GM12878 (cell line): ENCODE data around the gene GNA14. TPM values are rescaled to one million over a fixed set of nuclear protein-coding genes. Genes with fewer than 3 reads are reported as not detected.

Source experiments
- ATAC-seq: fragments of 200-7000 bp; cut with Tn5 transposase; 3 replicates; pipeline ENCODE4 v1.9.1; 2020; ENCODE audit warnings: mild to moderate bottlenecking, moderate library complexity
- BruUV-seq: library from RNA; stranded (reverse); fragments of 400-500 nt; replicated peaks from 2 replicates; lab custom pipeline; 2021; lab: Mats Ljungman, UMichigan
- CTCF ChIA-PET: fragments of 300-600 bp; sonication (Branson Sonifier 250); formaldehyde crosslinking; extraction: SDS; loops from one replicate; lab custom pipeline; 2021; ENCODE audit warnings: inconsistent platforms; lab: Yijun Ruan, JAX
- POLR2A ChIA-PET: fragments of 350-600 bp; formaldehyde crosslinking; extraction: SDS; loops from one replicate; lab custom pipeline; 2021; ENCODE audit warnings: inconsistent platforms; lab: Charles Lee
- RAD21 ChIA-PET: fragments of 300-600 bp; sonication (Branson Sonifier 250); formaldehyde crosslinking; loops from one replicate; lab custom pipeline; 2023; ENCODE audit warnings: antibody characterized with exemption; ENCODE audit not compliant: unreplicated experiment; lab: Charles Lee
- SMC1A ChIA-PET: fragments of 300-600 bp; sonication (Branson Sonifier 250); formaldehyde crosslinking; loops from one replicate; lab custom pipeline; 2023; ENCODE audit not compliant: unreplicated experiment, uncharacterized antibody; lab: Charles Lee
- DNase-seq: peaks from one replicate; pipeline ENCODE4 v3.0.0-alpha.2; 2011; ENCODE audit warnings: low read depth, low spot score
- FAIRE-seq: peaks from 3 replicates; lab custom pipeline; 2011; peaks lifted over from hg19 to GRCh38; lab: Jason Lieb, UNC
- H2AFZ ChIP-seq: 2 replicates; pipeline ENCODE4 v1.6.0; 2011; ENCODE audit warnings: low read depth, low read length, control low read depth; ENCODE audit not compliant: control insufficient read depth
- H3K27ac ChIP-seq: 2 replicates; pipeline ENCODE4 v1.5.1; 2011; ENCODE audit warnings: control low read depth; ENCODE audit not compliant: control insufficient read depth, insufficient read depth
- H3K27me3 ChIP-seq, 2 experiments: replicated peaks in 1 of 2; 2 replicates each; pipeline versions ENCODE4 v1.6.0 to v1.6.1; 2011; ENCODE audit warnings: low read length in 1 of 2; ENCODE audit not compliant: control insufficient read depth in 2 of 2, insufficient read depth in 2 of 2
- H3K36me3 ChIP-seq, 2 experiments: 2 replicates each; pipeline ENCODE4 v1.5.1; 2011; ENCODE audit warnings: low read length in 1 of 2; ENCODE audit not compliant: control insufficient read depth in 2 of 2, insufficient read depth in 2 of 2
- H3K4me1 ChIP-seq: 2 replicates; pipeline ENCODE4 v1.6.1; 2011; ENCODE audit warnings: mild to moderate bottlenecking, low read length, moderate library complexity, mixed read lengths; ENCODE audit not compliant: control insufficient read depth, insufficient read depth
- H3K4me2 ChIP-seq: 2 replicates; pipeline ENCODE4 v1.6.0; 2011; ENCODE audit warnings: control low read depth; ENCODE audit not compliant: control insufficient read depth, insufficient read depth
- H3K4me3 ChIP-seq: fragments of 200-600 bp; sonication (generic); 2 replicates; pipeline ENCODE4 v1.5.1; 2016
- H3K79me2 ChIP-seq: 2 replicates; pipeline ENCODE4 v1.6.0; 2011; ENCODE audit warnings: low read length; ENCODE audit not compliant: control insufficient read depth, insufficient read depth
- H3K9ac ChIP-seq: 2 replicates; pipeline ENCODE4 v1.8.0; 2011; ENCODE audit warnings: low read length, control low read depth, mixed read lengths; ENCODE audit not compliant: control insufficient read depth, insufficient read depth
- H3K9me3 ChIP-seq: replicated peaks from 3 replicates; pipeline ENCODE4 v1.5.1; 2011; ENCODE audit warnings: mild to moderate bottlenecking, low read length; ENCODE audit not compliant: control insufficient read depth, insufficient read depth
- H4K20me1 ChIP-seq: 2 replicates; pipeline ENCODE4 v1.6.0; 2011; ENCODE audit not compliant: control insufficient read depth, insufficient read depth
- ATF3 ChIP-seq: IDR thresholded peaks from 2 replicates; pipeline ENCODE4 v1.6.1; 2011; ENCODE audit warnings: low read depth, mild to moderate bottlenecking, low read length, moderate library complexity, borderline replicate concordance; ENCODE audit errors: extremely low read depth
- BHLHE40 ChIP-seq, 2 experiments: fragments of 450-650 bp in 1 of 2; IDR thresholded peaks; 2 replicates each; pipeline ENCODE4 v1.6.1; 2011 to 2017; ENCODE audit warnings: low read depth in 2 of 2, borderline replicate concordance in 1 of 2, improper control_type of control experiment in 1 of 2, low read length in 1 of 2, mild to moderate bottlenecking in 1 of 2
- CEBPZ ChIP-seq: fragments of 150-350 bp; IDR thresholded peaks from 2 replicates; pipeline ENCODE4 v1.6.1; 2016; ENCODE audit warnings: low read depth, low read length
- CHD1 ChIP-seq: IDR thresholded peaks from 2 replicates; pipeline ENCODE4 v1.6.1; 2012; ENCODE audit warnings: low read depth, low read length, improper control_type of control experiment
- EP300 ChIP-seq, 2 experiments: fragments of 150-350 bp in 1 of 2; IDR thresholded peaks; 2 replicates each; pipeline ENCODE4 v1.6.1; 2011 to 2012; ENCODE audit warnings: low read depth in 2 of 2, low read length in 2 of 2, borderline replicate concordance in 1 of 2, improper control_type of control experiment in 1 of 2, inconsistent platforms in 1 of 2; ENCODE audit not compliant: control insufficient read depth in 1 of 2
- GATAD2B ChIP-seq: fragments of 450-650 bp; conservative IDR thresholded peaks from 2 replicates; pipeline ENCODE4 v1.6.1; 2017; ENCODE audit warnings: low read depth, mild to moderate bottlenecking, moderate library complexity
- KDM1A ChIP-seq: fragments of 200-600 bp; sonication (generic); IDR thresholded peaks from 2 replicates; pipeline ENCODE4 v1.6.1; 2016; ENCODE audit warnings: borderline replicate concordance
- MEF2B ChIP-seq: fragments of 450-650 bp; IDR thresholded peaks from 2 replicates; pipeline ENCODE4 v1.6.1; 2018; ENCODE audit warnings: mild to moderate bottlenecking, moderate library complexity; ENCODE audit not compliant: partially characterized antibody, poor library complexity, severe bottlenecking
- MXI1 ChIP-seq: fragments of 150-350 bp; IDR thresholded peaks from 2 replicates; pipeline ENCODE4 v1.6.1; 2011; ENCODE audit warnings: low read depth, mild to moderate bottlenecking, inconsistent platforms, low read length, improper control_type of control experiment
- MYB ChIP-seq: fragments of 150-350 bp; IDR thresholded peaks from 2 replicates; pipeline ENCODE4 v1.6.1; 2014; ENCODE audit warnings: mild to moderate bottlenecking, low read depth, low read length, borderline replicate concordance
- MYC ChIP-seq: IDR thresholded peaks from 2 replicates; pipeline ENCODE4 v1.6.1; 2011; ENCODE audit warnings: mild to moderate bottlenecking, low read length, moderate library complexity, inconsistent platforms; ENCODE audit not compliant: insufficient read depth, insufficient replicate concordance, insufficient read length, severe bottlenecking
- NFXL1 ChIP-seq: fragments of 450-650 bp; IDR thresholded peaks from 2 replicates; pipeline ENCODE4 v1.6.1; 2017; ENCODE audit warnings: antibody characterized with exemption, mild to moderate bottlenecking, borderline replicate concordance
- RAD51 ChIP-seq: fragments of 450-650 bp; IDR thresholded peaks from 2 replicates; pipeline ENCODE4 v1.6.1; 2016; ENCODE audit warnings: moderate library complexity, mild to moderate bottlenecking, inconsistent platforms
- ZNF384 ChIP-seq: IDR thresholded peaks from 2 replicates; pipeline ENCODE4 v1.6.1; 2012; ENCODE audit warnings: low read depth, mild to moderate bottlenecking, low read length, improper control_type of control experiment, borderline replicate concordance
- in situ Hi-C: fragments of 300-500 bp; cut with MboI; formaldehyde crosslinking; loops from 9 replicates; pipeline ENCODE4 v1.14.3; 2018; ENCODE audit warnings: mixed read lengths
- intact Hi-C: fragments of 100-400 bp; cut with micrococcal nuclease; formaldehyde crosslinking; loops from one replicate; pipeline ENCODE4 v1.14.2; 2022; ENCODE audit not compliant: unreplicated experiment
- polyA plus RNA-seq, 11 experiments: library from polyadenylated mRNA; depleted of rRNA in 4 of 11; unstranded in 6 of 11; stranded (reverse) in 5 of 11; fragments of >200 nt; fragmentation: Nextera tagmentation in 4 of 11; fragmentation: Illumina TruSeq in 1 of 11; extraction: Ambion mirVana in 4 of 11; extraction: Trizol in 1 of 11; gene quantifications; 1 replicate in 1 of 11; 2 replicates in 10 of 11; pipeline versions ENCODE4 v1.2.1 to v1.2.3, GENCODE V29; 2011 to 2016; ENCODE audit warnings: inconsistent platforms in 2 of 11, missing spikeins in 2 of 11, low read depth in 1 of 11
- total RNA-seq, 4 experiments: library from RNA; depleted of rRNA in 3 of 4; stranded (reverse); fragments of >200 nt in 3 of 4; fragmentation: Illumina TruSeq in 1 of 4; extraction: Trizol in 1 of 4; gene quantifications; 2 replicates each; pipeline versions ENCODE4 v1.2.1 to v1.2.3, GENCODE V29; 2013 to 2021

GNA14 gene
- total and polyA plus RNA-seq, 10 of the 15 experiments (the other 5 are each of a cell fraction or from before 2014, with no cell fraction given), result 0.17 TPM; not detected in 9

- no peak overlapping the region for H3K27ac ChIP-seq
- H3K79me2 ChIP-seq, result no peaks in the 10 kb centered on the region
- no peak overlapping the region for H2AFZ ChIP-seq
- ChIA-PET RAD21 (no interaction called here), SMC1A (interaction anchor here (0.6 to 1.0 kb wide), 3 partner anchors 9 to 444 kb away, joined by 3 to 4 read pairs (median 3); no protein-coding TSS in a partner anchor), POLR2A (no interaction called here), CTCF (interaction anchor here (0.7 kb wide), 1 partner anchor 120 kb away, joined by 4 read pairs; no protein-coding TSS in a partner anchor)
- H3K9ac ChIP-seq, result no peak overlapping the region
- no TSS peak for BruUV-seq
- H4K20me1 ChIP-seq, result no peaks in the 10 kb centered on the region
- ATAC-seq (no peak), DNase-seq (no peak), FAIRE-seq (no peak)
- TF ChIP-seq GATAD2B (no peak), NFXL1 (no peak), EP300 (IDR thresholded peaks at IDR 0.05; ENCODE audit: borderline replicate concordance in 1 of 2, control insufficient read depth in 1 of 2, low read depth in 2 of 2, low read length in 2 of 2) (no peak), MXI1 (no peak), RAD51 (no peak), MYB (no peak), MYC (no peak), ZNF384 (no peak), MEF2B (no peak), CEBPZ (no peak), CHD1 (no peak), BHLHE40 (IDR thresholded peaks at IDR 0.05; ENCODE audit: borderline replicate concordance in 1 of 2, low read depth in 2 of 2, low read length in 1 of 2) (no peak), KDM1A (no peak), ATF3 (no peak)
- in situ Hi-C loops, result no loop called here
- H3K9me3 ChIP-seq, result no peaks in the 10 kb centered on the region; the same call in 2 of the 3 replicates
- intact Hi-C loops, result loop anchor here (10.0 kb wide), 1 partner anchor 132 kb away; no protein-coding TSS in a partner anchor
- no peaks in the 10 kb centered on the region for H3K4me1 ChIP-seq
- H3K4me3 ChIP-seq, result no peak overlapping the region
- H3K27me3 ChIP-seq, result no peaks in the 10 kb centered on the region; a peak in 1 of 4 replicates
- no peaks in the 10 kb centered on the region for H3K36me3 ChIP-seq
- no peak overlapping the region for H3K4me2 ChIP-seq
Measured at GRCh38 chr9:77587042-77587441, 61.1 kb downstream of the GNA14 start.
